Thoracic aorta (tissue), 2 donors: ENCODE measurements around the gene PPIL3. TPM values are rescaled to one million over a fixed set of nuclear protein-coding genes. Genes with fewer than 3 reads are reported as not detected.

Experiments used
- ATAC-seq: fragments of 150-250 bp; one replicate; pipeline ENCODE4 v1.8.0; 2017; ENCODE audit warnings: low read depth; ENCODE audit not compliant: insufficient number of reproducible peaks, low FRiP score
- DNase-seq: peaks from one replicate; pipeline ENCODE4 v3.0.0-alpha.2; 2020; ENCODE audit warnings: low spot score
- H3K27ac ChIP-seq, 2 donors: fragments of 200-600 bp; sonication (generic); 1 replicate in 1 of 2; 2 replicates in 1 of 2; pipeline ENCODE4 v1.5.1; 2016; ENCODE audit warnings: mild to moderate bottlenecking in 2 of 2, moderate library complexity in 2 of 2
- H3K27me3 ChIP-seq: fragments of 200-600 bp; sonication (generic); replicated peaks from 2 replicates; pipeline ENCODE4 v1.6.0; 2016; ENCODE audit warnings: mild to moderate bottlenecking; ENCODE audit not compliant: insufficient read depth
- H3K36me3 ChIP-seq: fragments of 200-600 bp; sonication (generic); one replicate; pipeline ENCODE4 v1.5.1; 2016
- H3K4me1 ChIP-seq, 2 donors: fragments of 200-600 bp; sonication (generic); 1 replicate in 1 of 2; 2 replicates in 1 of 2; pipeline versions ENCODE4 v1.5.1 to v1.6.0; 2016; ENCODE audit warnings: low read depth in 2 of 2, mild to moderate bottlenecking in 1 of 2; ENCODE audit not compliant: control insufficient read depth in 1 of 2
- H3K4me3 ChIP-seq: fragments of 200-600 bp; sonication (generic); 2 replicates; pipeline ENCODE4 v1.5.1; 2016; ENCODE audit warnings: mild to moderate bottlenecking
- H3K9me3 ChIP-seq: fragments of 200-600 bp; sonication (generic); 2 replicates; pipeline ENCODE4 v1.5.1; 2016
- CTCF ChIP-seq: fragments of 200-600 bp; sonication (generic); IDR thresholded peaks from one replicate; pipeline ENCODE4 v1.5.1; 2019; ENCODE audit warnings: antibody characterized with exemption
- total RNA-seq, 2 donors: library from RNA; depleted of rRNA; stranded (reverse); fragments of >200 nt; gene quantifications; one replicate each; pipeline versions ENCODE4 v1.1.0 to v1.2.3, GENCODE V29; 2016

Gene PPIL3
- total RNA-seq, 2 donors from 2014 or later, result 8.4 to 25.5 TPM

- ATAC-seq (no peak), DNase-seq (no peak)
- Histone ChIP-seq H3K36me3 (no peaks in the 10 kb centered on the region), H3K9me3 (no peaks in the 10 kb centered on the region), H3K27ac (no peak overlapping the region), H3K4me3 (no peak overlapping the region), H3K4me1 (no peaks in the 10 kb centered on the region), H3K27me3 (no peaks in the 10 kb centered on the region)
- TF ChIP-seq CTCF, result no peak
Observed at GRCh38 chr2:200843993-200844948, 44.6 kb downstream of the PPIL3 start.

- Histone ChIP-seq H3K27ac (no peak overlapping the region), H3K36me3 (no peaks in the 10 kb centered on the region), H3K4me3 (no peak overlapping the region), H3K9me3 (peaks cover 7% of the 10 kb centered on the region), H3K4me1 (no peaks in the 10 kb centered on the region), H3K27me3 (no peaks in the 10 kb centered on the region)
- no peak for TF ChIP-seq CTCF
- DNase-seq (no peak), ATAC-seq (no peak)
Observed at GRCh38 chr2:200839513-200839912, 49.4 kb downstream of the PPIL3 start.

GRCh38 chr2:200834701-200835100, 54.2 kb downstream of the PPIL3 start:
- Histone ChIP-seq H3K4me1 (no peaks in the 10 kb centered on the region), H3K4me3 (no peak overlapping the region), H3K27ac (no peak overlapping the region), H3K27me3 (no peaks in the 10 kb centered on the region), H3K9me3 (peaks cover 7% of the 10 kb centered on the region), H3K36me3 (no peaks in the 10 kb centered on the region)
- DNase-seq, result no peak
- TF ChIP-seq CTCF, result no peak
- no peak for ATAC-seq

- DNase-seq, result no peak
- no peak overlapping the region for H3K4me3 ChIP-seq
- no peaks in the 10 kb centered on the region for H3K27me3 ChIP-seq
- peaks cover 0 to 13% of the 10 kb centered on the region in 2 donors for H3K4me1 ChIP-seq
- no peak for ATAC-seq
- no peaks in the 10 kb centered on the region for H3K36me3 ChIP-seq
- H3K9me3 ChIP-seq, result no peaks in the 10 kb centered on the region
- no peak overlapping the region for H3K27ac ChIP-seq
- TF ChIP-seq CTCF, result no peak
Observed at GRCh38 chr2:200829258-200829655, 59.6 kb downstream of the PPIL3 start.

GRCh38 chr2:200828572-200829257, 60.2 kb downstream of the PPIL3 start:
- H3K4me1 ChIP-seq, result peaks cover 0 to 13% of the 10 kb centered on the region in 2 donors
- no peak overlapping the region for H3K4me3 ChIP-seq
- DNase-seq, result no peak
- no peak for TF ChIP-seq CTCF
- no peaks in the 10 kb centered on the region for H3K9me3 ChIP-seq
- ATAC-seq, result no peak
- H3K36me3 ChIP-seq, result no peaks in the 10 kb centered on the region
- no peak overlapping the region for H3K27ac ChIP-seq
- H3K27me3 ChIP-seq, result no peaks in the 10 kb centered on the region
